ENCODE measurements around the gene DPYD.

GRCh38 chr1:97069312-97069711 lies 851.5 kb downstream of the DPYD start:
- TF ChIP-seq CTCF (IDR thresholded peaks at IDR 0.05) (no peak), POLR2A (IDR thresholded peaks at IDR 0.05) (no peak)

Measured in uterus (tissue), 2 donors.